GM12878 (cell line): Measurements from ENCODE around the gene BTBD9.

Experiments used
- EP300 ChIP-seq, 2 experiments: fragments of 150-350 bp in 1 of 2; IDR thresholded peaks; 2 replicates each; pipeline ENCODE4 v1.6.1; 2011 to 2012; ENCODE audit warnings: low read depth in 2 of 2, low read length in 2 of 2, borderline replicate concordance in 1 of 2, improper control_type of control experiment in 1 of 2, inconsistent platforms in 1 of 2; ENCODE audit not compliant: control insufficient read depth in 1 of 2
- ESRRA ChIP-seq: IDR thresholded peaks from 2 replicates; pipeline ENCODE4 v1.6.1; 2012; ENCODE audit warnings: mild to moderate bottlenecking, low read length, improper control_type of control experiment
- JUNB ChIP-seq: IDR thresholded peaks from 2 replicates; pipeline ENCODE4 v1.6.1; 2016; ENCODE audit warnings: antibody characterized with exemption, mild to moderate bottlenecking
- TCF12 ChIP-seq: IDR thresholded peaks from 2 replicates; pipeline ENCODE4 v1.6.1; 2011; ENCODE audit warnings: low read depth, mild to moderate bottlenecking, low read length
- ZBTB33 ChIP-seq: fragments of 450-650 bp; IDR thresholded peaks from 2 replicates; pipeline ENCODE4 v1.6.1; 2017; ENCODE audit warnings: mild to moderate bottlenecking
- ZNF274 ChIP-seq: IDR thresholded peaks from one replicate; pipeline ENCODE4 v1.8.0; 2011; ENCODE audit not compliant: insufficient read length, insufficient read depth

GRCh38 chr6:38348371-38348770 is 291.4 kb downstream of the BTBD9 start:
- TF ChIP-seq ESRRA (no peak), ZBTB33 (no peak), JUNB (no peak), ZNF274 (no peak), EP300 (IDR thresholded peaks at IDR 0.05; ENCODE audit: borderline replicate concordance in 1 of 2, control insufficient read depth in 1 of 2, low read depth in 2 of 2, low read length in 2 of 2) (no peak), TCF12 (no peak)
